Measurements from ENCODE around the gene VAT1L. TPM values are rescaled to one million over a fixed set of nuclear protein-coding genes. Genes with fewer than 3 reads are reported as not detected.

VAT1L gene
- total RNA-seq, 2 experiments from 2014 or later = not detected

GRCh38 chr16:77873066-77873465, 84.7 kb downstream of the VAT1L start:
- Mint-ChIP-seq H3K9me3 (no peaks in the 10 kb centered on the region), H3K4me1 (ENCODE audit: low read depth) (peaks cover 9% of the 10 kb centered on the region), H3K36me3 (ENCODE audit: low read depth) (no peaks in the 10 kb centered on the region), H3K27ac (no peak overlapping the region), H3K4me3 (no peak overlapping the region), H3K27me3 (peaks cover 7% of the 10 kb centered on the region)
- ChIA-PET POLR2A (no interaction called here), CTCF (interaction anchor here (0.8 kb wide), 1 partner anchor 130 kb away, joined by 3 read pairs; no protein-coding TSS in a partner anchor)
- DNase-seq = no peak
- TF ChIP-seq, protein P1, sequence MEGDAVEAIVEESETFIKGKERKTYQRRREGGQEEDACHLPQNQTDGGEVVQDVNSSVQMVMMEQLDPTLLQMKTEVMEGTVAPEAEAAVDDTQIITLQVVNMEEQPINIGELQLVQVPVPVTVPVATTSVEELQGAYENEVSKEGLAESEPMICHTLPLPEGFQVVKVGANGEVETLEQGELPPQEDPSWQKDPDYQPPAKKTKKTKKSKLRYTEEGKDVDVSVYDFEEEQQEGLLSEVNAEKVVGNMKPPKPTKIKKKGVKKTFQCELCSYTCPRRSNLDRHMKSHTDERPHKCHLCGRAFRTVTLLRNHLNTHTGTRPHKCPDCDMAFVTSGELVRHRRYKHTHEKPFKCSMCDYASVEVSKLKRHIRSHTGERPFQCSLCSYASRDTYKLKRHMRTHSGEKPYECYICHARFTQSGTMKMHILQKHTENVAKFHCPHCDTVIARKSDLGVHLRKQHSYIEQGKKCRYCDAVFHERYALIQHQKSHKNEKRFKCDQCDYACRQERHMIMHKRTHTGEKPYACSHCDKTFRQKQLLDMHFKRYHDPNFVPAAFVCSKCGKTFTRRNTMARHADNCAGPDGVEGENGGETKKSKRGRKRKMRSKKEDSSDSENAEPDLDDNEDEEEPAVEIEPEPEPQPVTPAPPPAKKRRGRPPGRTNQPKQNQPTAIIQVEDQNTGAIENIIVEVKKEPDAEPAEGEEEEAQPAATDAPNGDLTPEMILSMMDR (IDR thresholded peaks at IDR 0.05) = no peak
- no peak for ATAC-seq
- intact Hi-C loops (cut with micrococcal nuclease) = no loop called here

GRCh38 chr16:77874347-77874746, 86.0 kb downstream of the VAT1L start:
- CTCF ChIA-PET = no interaction called here
- H3K9me3 Mint-ChIP-seq = no peaks in the 10 kb centered on the region
- no peak for ATAC-seq

GRCh38 chr16:77876776-77877175, 88.4 kb downstream of the VAT1L start:
- Mint-ChIP-seq H3K36me3 (ENCODE audit: low read depth) (no peaks in the 10 kb centered on the region), H3K4me3 (no peak overlapping the region), H3K27me3 (peaks cover 7% of the 10 kb centered on the region), H3K27ac (no peak overlapping the region), H3K9me3 (no peaks in the 10 kb centered on the region), H3K4me1 (ENCODE audit: low read depth) (no peaks in the 10 kb centered on the region)
- ATAC-seq (no peak), DNase-seq (no peak)
- TF ChIP-seq, protein P1 (IDR thresholded peaks at IDR 0.05) = no peak
- ChIA-PET POLR2A (no interaction called here), CTCF (no interaction called here)
- intact Hi-C loops (cut with micrococcal nuclease) = no loop called here

More at GRCh38 chr16:77874347-77874746, 86.0 kb downstream of the VAT1L start:
- DNase-seq = no peak
- POLR2A ChIA-PET = no interaction called here
- TF ChIP-seq, protein P1 (IDR thresholded peaks at IDR 0.05) = no peak
- Mint-ChIP-seq H3K27me3 (peaks cover 7% of the 10 kb centered on the region), H3K4me3 (no peak overlapping the region), H3K36me3 (ENCODE audit: low read depth) (no peaks in the 10 kb centered on the region), H3K27ac (no peak overlapping the region), H3K4me1 (ENCODE audit: low read depth) (no peaks in the 10 kb centered on the region)
- intact Hi-C loops (cut with micrococcal nuclease) = no loop called here

DNA sequence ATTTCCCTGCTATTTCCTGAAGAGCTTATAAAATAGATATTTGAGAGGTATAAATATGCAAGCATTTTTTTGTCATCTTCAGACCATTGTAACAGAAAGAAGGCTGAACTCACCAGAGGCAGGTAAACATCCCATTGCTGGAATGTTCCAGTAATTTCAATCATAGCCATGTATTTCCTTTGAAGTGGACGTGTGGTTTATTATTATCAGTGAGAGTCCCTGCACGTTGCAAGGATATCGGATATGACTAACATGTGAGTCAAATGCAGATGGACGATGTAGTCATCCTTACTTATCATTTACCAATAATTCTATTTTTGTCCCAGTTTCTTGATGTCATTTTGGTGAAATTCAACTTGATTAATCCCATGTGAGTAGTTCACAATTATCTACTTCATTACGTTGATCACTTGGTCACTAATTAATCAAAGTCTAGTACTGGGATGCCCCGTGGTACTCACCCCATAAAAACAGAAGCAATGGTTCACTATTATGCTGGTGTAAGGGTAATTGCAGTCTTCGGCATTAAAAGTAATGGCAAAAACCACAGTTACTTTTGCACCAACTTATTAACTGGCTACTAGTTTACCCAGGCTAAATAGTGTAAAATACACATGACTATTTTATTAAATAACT, 89.5 kb downstream of the VAT1L start:
- Mint-ChIP-seq H3K27ac (no peak overlapping the region), H3K4me1 (ENCODE audit: low read depth) (no peaks in the 10 kb centered on the region), H3K36me3 (ENCODE audit: low read depth) (no peaks in the 10 kb centered on the region), H3K27me3 (peaks cover 7% of the 10 kb centered on the region), H3K9me3 (no peaks in the 10 kb centered on the region), H3K4me3 (no peak overlapping the region)
- intact Hi-C loops (cut with micrococcal nuclease) = no loop called here
- TF ChIP-seq, protein P1 (IDR thresholded peaks at IDR 0.05) = no peak
- POLR2A ChIA-PET = no interaction called here
- ATAC-seq (no peak), DNase-seq (no peak)
- CTCF ChIA-PET = no interaction called here

- TF ChIP-seq, protein P1 (IDR thresholded peaks at IDR 0.05) = no peak
- H3K27me3 Mint-ChIP-seq = peaks cover 4% of the 10 kb centered on the region
- ChIA-PET CTCF (no interaction called here), POLR2A (no interaction called here)
- H3K27ac Mint-ChIP-seq = no peak overlapping the region
- intact Hi-C loops (cut with micrococcal nuclease) = no loop called here
- H3K4me3 Mint-ChIP-seq = no peak overlapping the region
- no peaks in the 10 kb centered on the region for H3K9me3 Mint-ChIP-seq
- no peaks in the 10 kb centered on the region for H3K36me3 Mint-ChIP-seq (ENCODE audit: low read depth)
- H3K4me1 Mint-ChIP-seq (ENCODE audit: low read depth) = no peaks in the 10 kb centered on the region
- ATAC-seq (no peak), DNase-seq (no peak)
These were observed 93.1 kb downstream of the VAT1L start for GRCh38 chr16:77881355-77882030.

Data from activated CD8-positive, alpha-beta T cell treated with anti-CD3 and anti-CD28 coated beads for 36 hours (primary cell).